Measurements from ENCODE around the gene RNF113B.

DNA sequence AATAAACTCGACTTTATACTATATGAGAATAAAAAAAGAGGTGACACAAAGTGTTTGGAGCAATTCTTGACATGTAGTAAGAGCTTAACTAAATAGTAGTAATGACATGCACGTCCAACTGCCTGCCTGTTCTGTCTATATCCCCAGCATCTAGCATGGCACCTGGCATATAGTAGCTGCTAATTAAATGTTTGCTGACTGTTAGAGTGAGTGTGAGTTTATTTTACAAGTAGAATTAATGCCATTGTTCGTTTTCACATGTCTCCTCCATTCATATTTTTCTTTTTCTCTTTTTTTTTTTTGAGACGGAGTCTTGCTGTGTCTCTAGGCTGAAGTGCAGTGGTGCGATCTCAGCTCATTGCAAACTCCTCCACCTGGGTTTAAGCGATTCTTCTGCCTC is 38.4 kb upstream of the RNF113B start:
- no peak for TF ChIP-seq POLR2A (IDR thresholded peaks at IDR 0.05)
- TF ChIP-seq, protein P1, sequence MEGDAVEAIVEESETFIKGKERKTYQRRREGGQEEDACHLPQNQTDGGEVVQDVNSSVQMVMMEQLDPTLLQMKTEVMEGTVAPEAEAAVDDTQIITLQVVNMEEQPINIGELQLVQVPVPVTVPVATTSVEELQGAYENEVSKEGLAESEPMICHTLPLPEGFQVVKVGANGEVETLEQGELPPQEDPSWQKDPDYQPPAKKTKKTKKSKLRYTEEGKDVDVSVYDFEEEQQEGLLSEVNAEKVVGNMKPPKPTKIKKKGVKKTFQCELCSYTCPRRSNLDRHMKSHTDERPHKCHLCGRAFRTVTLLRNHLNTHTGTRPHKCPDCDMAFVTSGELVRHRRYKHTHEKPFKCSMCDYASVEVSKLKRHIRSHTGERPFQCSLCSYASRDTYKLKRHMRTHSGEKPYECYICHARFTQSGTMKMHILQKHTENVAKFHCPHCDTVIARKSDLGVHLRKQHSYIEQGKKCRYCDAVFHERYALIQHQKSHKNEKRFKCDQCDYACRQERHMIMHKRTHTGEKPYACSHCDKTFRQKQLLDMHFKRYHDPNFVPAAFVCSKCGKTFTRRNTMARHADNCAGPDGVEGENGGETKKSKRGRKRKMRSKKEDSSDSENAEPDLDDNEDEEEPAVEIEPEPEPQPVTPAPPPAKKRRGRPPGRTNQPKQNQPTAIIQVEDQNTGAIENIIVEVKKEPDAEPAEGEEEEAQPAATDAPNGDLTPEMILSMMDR (IDR thresholded peaks at IDR 0.05) = no peak
